Breast epithelium (tissue), 4 donors: ENCODE data around the gene MSH6. TPM values are rescaled to one million over a fixed set of nuclear protein-coding genes. Genes with fewer than 3 reads are reported as not detected.
"Not testable (repeated sequence)": the region's sequence is repeated elsewhere in the genome, so short reads cannot be mapped to it uniquely, and the experiment has no call there.

Source experiments
- DNase-seq, 2 donors: peaks; one replicate each; pipeline ENCODE4 v3.0.0-alpha.2; 2019; ENCODE audit warnings: low spot score in 2 of 2
- H3K27ac ChIP-seq, 2 donors: fragments of 200-600 bp; sonication (generic) in 1 of 2; one replicate each; pipeline ENCODE4 v1.5.1; 2016 to 2019; ENCODE audit warnings: mild to moderate bottlenecking in 1 of 2
- H3K27me3 ChIP-seq, 2 donors: fragments of 200-600 bp; sonication (generic) in 1 of 2; one replicate each; pipeline versions ENCODE4 v1.5.1 to v1.6.0; 2017 to 2019; ENCODE audit warnings: control low read depth in 1 of 2, mild to moderate bottlenecking in 1 of 2
- H3K36me3 ChIP-seq: fragments of 200-600 bp; one replicate; pipeline ENCODE4 v1.5.1; 2019
- H3K4me1 ChIP-seq, 2 donors: fragments of 200-600 bp; sonication (generic); one replicate each; pipeline ENCODE4 v1.5.1; 2016 to 2019; ENCODE audit warnings: control low read depth in 1 of 2
- H3K4me3 ChIP-seq, 3 donors: fragments of 200-600 bp; sonication (generic); 1 replicate in 2 of 3; 2 replicates in 1 of 3; pipeline ENCODE4 v1.5.1; 2016 to 2019; ENCODE audit warnings: mild to moderate bottlenecking in 3 of 3, moderate library complexity in 2 of 3
- H3K9me3 ChIP-seq, 2 donors: fragments of 200-600 bp; sonication (generic) in 1 of 2; one replicate each; pipeline ENCODE4 v1.5.1; 2016 to 2019; ENCODE audit warnings: control low read depth in 1 of 2
- CTCF ChIP-seq, 3 donors: fragments of 450-650 bp; IDR thresholded peaks; one replicate each; pipeline ENCODE4 v1.5.1; 2016 to 2017; ENCODE audit warnings: antibody characterized with exemption in 3 of 3, mild to moderate bottlenecking in 3 of 3, moderate library complexity in 3 of 3
- POLR2A ChIP-seq: fragments of 450-650 bp; IDR thresholded peaks from one replicate; pipeline ENCODE4 v1.6.1; 2016; ENCODE audit warnings: antibody characterized with exemption, mild to moderate bottlenecking, moderate library complexity
- POLR2AphosphoS5 ChIP-seq, 3 donors: sonication (generic); formaldehyde crosslinking; IDR thresholded peaks; one replicate each; pipeline ENCODE4 v1.6.1; 2017; ENCODE audit warnings: antibody characterized with exemption in 3 of 3
- intact Hi-C: fragments of 100-400 bp; cut with DNase I; formaldehyde crosslinking; loops from one replicate; pipeline ENCODE4 v1.15.1; 2023; ENCODE audit warnings: low total_unique reads
- total RNA-seq, 3 donors: library from RNA; depleted of rRNA; stranded (reverse); fragments of >200 nt; gene quantifications; one replicate each; pipeline ENCODE4 v1.1.0, GENCODE V29; 2016

Gene MSH6
- total RNA-seq, 3 donors from 2014 or later: 31.4 to 60.0 (median 42.6) TPM

- intact Hi-C loops: no loop called here
- DNase-seq: no peak
- Histone ChIP-seq H3K27me3 (no peaks in the 10 kb centered on the region), H3K4me3 (no peak overlapping the region), H3K36me3 (no peaks in the 10 kb centered on the region), H3K9me3 (no peaks in the 10 kb centered on the region), H3K27ac (no peak overlapping the region), H3K4me1 (no peaks in the 10 kb centered on the region)
- TF ChIP-seq POLR2AphosphoS5 (IDR thresholded peaks at IDR 0.05) (no peak), CTCF (IDR thresholded peaks at IDR 0.05) (no peak), POLR2A (no peak)
Observed at GRCh38 chr2:47849368-47849767, 66.4 kb downstream of the MSH6 start.

- H3K36me3 ChIP-seq: no peaks in the 10 kb centered on the region
- no peaks in the 10 kb centered on the region for H3K27me3 ChIP-seq
- H3K27ac ChIP-seq: no peak overlapping the region
- intact Hi-C loops: no loop called here
- TF ChIP-seq POLR2AphosphoS5 (IDR thresholded peaks at IDR 0.05) (no peak), CTCF (IDR thresholded peaks at IDR 0.05) (no peak), POLR2A (no peak)
- no peak overlapping the region for H3K4me3 ChIP-seq
- H3K4me1 ChIP-seq: no peaks in the 10 kb centered on the region
- no peak for DNase-seq
- no peaks in the 10 kb centered on the region for H3K9me3 ChIP-seq
Observed at GRCh38 chr2:47850198-47850597, 67.3 kb downstream of the MSH6 start.

GRCh38 chr2:47853067-47853777, 70.3 kb downstream of the MSH6 start:
- H3K36me3 ChIP-seq, H3K27me3 ChIP-seq, H3K4me3 ChIP-seq, H3K4me1 ChIP-seq, H3K9me3 ChIP-seq, H3K27ac ChIP-seq, intact Hi-C loops, DNase-seq: not testable (repeated sequence)

Other genes starting within 250 kb of the MSH6 start
- gene KCNK12, start 212.2 kb upstream of the MSH6 start, total RNA-seq: not detected
- 10 to 100 TPM; 59.3 to 71.7 (median 63.8) TPM for gene FBXO11, start 123.4 kb downstream of the MSH6 start, total RNA-seq